Panc1 (cell line): Measurements from ENCODE around the gene FAM227B. TPM values are rescaled to one million over a fixed set of nuclear protein-coding genes. Genes with fewer than 3 reads are reported as not detected.

Source experiments
- ATAC-seq: fragments of 200-7000 bp; cut with Tn5 transposase; 2 replicates; pipeline ENCODE4 v1.9.1; 2020; ENCODE audit warnings: mild to moderate bottlenecking, moderate library complexity
- BruUV-seq: library from RNA; stranded (reverse); fragments of 400-500 nt; replicated peaks from 2 replicates; lab custom pipeline; 2021; lab: Mats Ljungman, UMichigan
- CTCF ChIA-PET: fragments of 300-600 bp; sonication (Branson Sonifier 250); formaldehyde crosslinking; loops from one replicate; lab custom pipeline; 2022; ENCODE audit warnings: antibody characterized with exemption; lab: Charles Lee
- POLR2A ChIA-PET: fragments of 300-600 bp; sonication (Branson Sonifier 250); formaldehyde crosslinking; loops from one replicate; lab custom pipeline; 2022; ENCODE audit warnings: antibody characterized with exemption; lab: Charles Lee
- DNase-seq: peaks from one replicate; pipeline ENCODE4 v3.0.0-alpha.2; 2010; ENCODE audit warnings: low read depth, low spot score
- H3K27ac ChIP-seq: 2 replicates; pipeline ENCODE4 v1.5.1; 2011; ENCODE audit warnings: mild to moderate bottlenecking, low read length, inconsistent platforms
- H3K27me3 ChIP-seq: fragments of 200-500 bp; sonication (Bioruptor generic); 2 replicates; pipeline ENCODE4 v1.6.0; 2014; ENCODE audit warnings: low read length, inconsistent platforms; ENCODE audit not compliant: control insufficient read depth, insufficient read depth
- H3K36me3 ChIP-seq: fragments of 200-500 bp; sonication (Bioruptor generic); 2 replicates; pipeline ENCODE4 v1.5.1; 2014; ENCODE audit warnings: inconsistent platforms, mild to moderate bottlenecking, low read length, moderate library complexity; ENCODE audit not compliant: control insufficient read depth, insufficient read depth
- H3K4me1 ChIP-seq: 2 replicates; pipeline ENCODE4 v1.5.1; 2011; ENCODE audit warnings: inconsistent platforms, mild to moderate bottlenecking, low read length, moderate library complexity; ENCODE audit not compliant: control insufficient read depth, insufficient read depth
- H3K4me3 ChIP-seq, 2 experiments: 2 replicates each; pipeline ENCODE4 v1.5.1; 2011 to 2012; ENCODE audit warnings: low read depth in 2 of 2, low read length in 2 of 2, mild to moderate bottlenecking in 2 of 2, inconsistent platforms in 1 of 2, moderate library complexity in 1 of 2
- H3K9me3 ChIP-seq: fragments of 200-500 bp; sonication (Bioruptor generic); 2 replicates; pipeline ENCODE4 v1.5.1; 2014; ENCODE audit warnings: low read depth, mild to moderate bottlenecking, inconsistent platforms, low read length, moderate library complexity; ENCODE audit not compliant: control insufficient read depth, insufficient read depth
- POLR2AphosphoS5 ChIP-seq: IDR thresholded peaks from 2 replicates; pipeline ENCODE4 v1.6.1; 2012; ENCODE audit warnings: mild to moderate bottlenecking, low read depth, low read length, moderate library complexity
- SIN3A ChIP-seq: IDR thresholded peaks from 2 replicates; pipeline ENCODE4 v1.6.1; 2012; ENCODE audit warnings: low read depth, mild to moderate bottlenecking, low read length, moderate library complexity, borderline replicate concordance; ENCODE audit not compliant: insufficient read depth
- TCF7L2 ChIP-seq: IDR thresholded peaks from 2 replicates; pipeline ENCODE4 v1.6.1; 2011; ENCODE audit warnings: mild to moderate bottlenecking, low read depth, low read length, inconsistent platforms
- in situ Hi-C: cut with HindIII; loops from 2 replicates; pipeline ENCODE4 v1.10.0; 2016; ENCODE audit warnings: low sequenced_read_pairs, low pct_unique_long_range_greater_than_20kb
- intact Hi-C: fragments of 100-400 bp; cut with micrococcal nuclease; formaldehyde crosslinking; loops from one replicate; pipeline ENCODE4 v1.10.0; 2022; ENCODE audit not compliant: unreplicated experiment
- total RNA-seq: library from RNA; stranded (reverse); gene quantifications from one replicate; pipeline ENCODE4 v1.2.1, GENCODE V29; 2021; ENCODE audit not compliant: unreplicated experiment
- TF ChIP-seq, protein P1 (sequence below), 2 experiments: IDR thresholded peaks; 2 replicates each; pipeline ENCODE4 v1.6.1; 2011 to 2012; ENCODE audit warnings: low read depth in 2 of 2, control low read depth in 1 of 2, low read length in 1 of 2, mild to moderate bottlenecking in 1 of 2, moderate library complexity in 1 of 2; ENCODE audit not compliant: insufficient read depth in 1 of 2
- TF ChIP-seq, protein P2 (sequence below): fragments of 450-650 bp; IDR thresholded peaks from 2 replicates; pipeline ENCODE4 v1.5.1; 2017; ENCODE audit warnings: mild to moderate bottlenecking

The FAM227B gene
- total RNA-seq, 1 experiment from 2014 or later, result 1.2 TPM

GRCh38 chr15:49315391-49315823, 305.2 kb downstream of the FAM227B start:
- Histone ChIP-seq H3K36me3 (no peaks in the 10 kb centered on the region), H3K27ac (no peak overlapping the region), H3K4me3 (no peak overlapping the region), H3K27me3 (no peaks in the 10 kb centered on the region), H3K9me3 (no peaks in the 10 kb centered on the region), H3K4me1 (peaks cover 3% of the 10 kb centered on the region; the same call in 1 of the 2 replicates)
- BruUV-seq, result no TSS peak
- in situ Hi-C loops, result no loop called here
- POLR2A ChIA-PET, result no interaction called here
- ATAC-seq (no peak), DNase-seq (no peak)
- TF ChIP-seq POLR2AphosphoS5 (no peak), TCF7L2 (no peak), SIN3A (no peak)
- TF ChIP-seq, protein P1, sequence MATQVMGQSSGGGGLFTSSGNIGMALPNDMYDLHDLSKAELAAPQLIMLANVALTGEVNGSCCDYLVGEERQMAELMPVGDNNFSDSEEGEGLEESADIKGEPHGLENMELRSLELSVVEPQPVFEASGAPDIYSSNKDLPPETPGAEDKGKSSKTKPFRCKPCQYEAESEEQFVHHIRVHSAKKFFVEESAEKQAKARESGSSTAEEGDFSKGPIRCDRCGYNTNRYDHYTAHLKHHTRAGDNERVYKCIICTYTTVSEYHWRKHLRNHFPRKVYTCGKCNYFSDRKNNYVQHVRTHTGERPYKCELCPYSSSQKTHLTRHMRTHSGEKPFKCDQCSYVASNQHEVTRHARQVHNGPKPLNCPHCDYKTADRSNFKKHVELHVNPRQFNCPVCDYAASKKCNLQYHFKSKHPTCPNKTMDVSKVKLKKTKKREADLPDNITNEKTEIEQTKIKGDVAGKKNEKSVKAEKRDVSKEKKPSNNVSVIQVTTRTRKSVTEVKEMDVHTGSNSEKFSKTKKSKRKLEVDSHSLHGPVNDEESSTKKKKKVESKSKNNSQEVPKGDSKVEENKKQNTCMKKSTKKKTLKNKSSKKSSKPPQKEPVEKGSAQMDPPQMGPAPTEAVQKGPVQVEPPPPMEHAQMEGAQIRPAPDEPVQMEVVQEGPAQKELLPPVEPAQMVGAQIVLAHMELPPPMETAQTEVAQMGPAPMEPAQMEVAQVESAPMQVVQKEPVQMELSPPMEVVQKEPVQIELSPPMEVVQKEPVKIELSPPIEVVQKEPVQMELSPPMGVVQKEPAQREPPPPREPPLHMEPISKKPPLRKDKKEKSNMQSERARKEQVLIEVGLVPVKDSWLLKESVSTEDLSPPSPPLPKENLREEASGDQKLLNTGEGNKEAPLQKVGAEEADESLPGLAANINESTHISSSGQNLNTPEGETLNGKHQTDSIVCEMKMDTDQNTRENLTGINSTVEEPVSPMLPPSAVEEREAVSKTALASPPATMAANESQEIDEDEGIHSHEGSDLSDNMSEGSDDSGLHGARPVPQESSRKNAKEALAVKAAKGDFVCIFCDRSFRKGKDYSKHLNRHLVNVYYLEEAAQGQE (IDR thresholded peaks at IDR 0.05; ENCODE audit: insufficient read depth in 1 of 2, low read depth in 2 of 2, low read length in 1 of 2), result no peak
- TF ChIP-seq, protein P2, sequence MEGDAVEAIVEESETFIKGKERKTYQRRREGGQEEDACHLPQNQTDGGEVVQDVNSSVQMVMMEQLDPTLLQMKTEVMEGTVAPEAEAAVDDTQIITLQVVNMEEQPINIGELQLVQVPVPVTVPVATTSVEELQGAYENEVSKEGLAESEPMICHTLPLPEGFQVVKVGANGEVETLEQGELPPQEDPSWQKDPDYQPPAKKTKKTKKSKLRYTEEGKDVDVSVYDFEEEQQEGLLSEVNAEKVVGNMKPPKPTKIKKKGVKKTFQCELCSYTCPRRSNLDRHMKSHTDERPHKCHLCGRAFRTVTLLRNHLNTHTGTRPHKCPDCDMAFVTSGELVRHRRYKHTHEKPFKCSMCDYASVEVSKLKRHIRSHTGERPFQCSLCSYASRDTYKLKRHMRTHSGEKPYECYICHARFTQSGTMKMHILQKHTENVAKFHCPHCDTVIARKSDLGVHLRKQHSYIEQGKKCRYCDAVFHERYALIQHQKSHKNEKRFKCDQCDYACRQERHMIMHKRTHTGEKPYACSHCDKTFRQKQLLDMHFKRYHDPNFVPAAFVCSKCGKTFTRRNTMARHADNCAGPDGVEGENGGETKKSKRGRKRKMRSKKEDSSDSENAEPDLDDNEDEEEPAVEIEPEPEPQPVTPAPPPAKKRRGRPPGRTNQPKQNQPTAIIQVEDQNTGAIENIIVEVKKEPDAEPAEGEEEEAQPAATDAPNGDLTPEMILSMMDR, result no peak
- intact Hi-C loops, result no loop called here
- CTCF ChIA-PET, result interaction anchor here (0.6 kb wide), 1 partner anchor 966 kb away, joined by 3 read pairs; no protein-coding TSS in a partner anchor

- ChIA-PET POLR2A (no interaction called here), CTCF (interaction anchor here (0.6 kb wide), 1 partner anchor 965 kb away, joined by 3 read pairs; no protein-coding TSS in a partner anchor)
- in situ Hi-C loops (no loop called here), intact Hi-C loops (no loop called here)
- H3K36me3 ChIP-seq, result no peaks in the 10 kb centered on the region
- DNase-seq (no peak), ATAC-seq (no peak)
- no TSS peak for BruUV-seq
- H3K4me3 ChIP-seq, result no peak overlapping the region
- no peaks in the 10 kb centered on the region for H3K27me3 ChIP-seq
- no peaks in the 10 kb centered on the region for H3K9me3 ChIP-seq
- peaks cover 3% of the 10 kb centered on the region; the same call in 1 of the 2 replicates for H3K4me1 ChIP-seq
- TF ChIP-seq SIN3A, result no peak
- TF ChIP-seq, protein P1 (IDR thresholded peaks at IDR 0.05; ENCODE audit: insufficient read depth in 1 of 2, low read depth in 2 of 2, low read length in 1 of 2), result no peak
- no peak for TF ChIP-seq TCF7L2
- TF ChIP-seq, protein P2, result no peak
- TF ChIP-seq POLR2AphosphoS5, result no peak
- no peak overlapping the region for H3K27ac ChIP-seq
Measured at GRCh38 chr15:49314716-49315115, 305.9 kb downstream of the FAM227B start.
